Gastroesophageal sphincter (tissue), 4 donors: Measurements from ENCODE around the gene GAGE12E. TPM values are rescaled to one million over a fixed set of nuclear protein-coding genes. Genes with fewer than 3 reads are reported as not detected.
"Not testable (repeated sequence)": the region's sequence is repeated elsewhere in the genome, so short reads cannot be mapped to it uniquely, and the experiment has no call there.

ENCODE experiments used
- ATAC-seq: fragments of 150-250 bp; one replicate; pipeline ENCODE4 v1.9.1; 2016; ENCODE audit warnings: mild to moderate bottlenecking, moderate library complexity
- H3K27ac ChIP-seq, 4 donors: fragments of 200-600 bp; sonication (generic) in 3 of 4; 1 replicate in 3 of 4; 2 replicates in 1 of 4; pipeline ENCODE4 v1.5.1; 2016 to 2019
- H3K27me3 ChIP-seq: fragments of 200-600 bp; sonication (generic); one replicate; pipeline ENCODE4 v1.5.1; 2019
- H3K36me3 ChIP-seq, 2 donors: fragments of 200-600 bp; sonication (generic); one replicate each; pipeline ENCODE4 v1.5.1; 2019; ENCODE audit warnings: control low read depth in 1 of 2
- H3K4me1 ChIP-seq, 3 donors: fragments of 200-600 bp; sonication (generic); 1 replicate in 2 of 3; 2 replicates in 1 of 3; pipeline ENCODE4 v1.5.1; 2016 to 2019; ENCODE audit warnings: control low read depth in 2 of 3
- H3K4me3 ChIP-seq, 2 donors: fragments of 200-600 bp; sonication (generic); one replicate each; pipeline ENCODE4 v1.5.1; 2019; ENCODE audit warnings: mild to moderate bottlenecking in 1 of 2, moderate library complexity in 1 of 2
- H3K9me3 ChIP-seq, 3 donors: fragments of 200-600 bp; sonication (generic); one replicate each; pipeline ENCODE4 v1.5.1; 2017 to 2019; ENCODE audit warnings: control low read depth in 2 of 3
- WGBS, 2 donors: methylation state at CpG; one replicate each; pipeline ENCODE4 v1.1.5; 2018; ENCODE audit warnings: low coverage in 1 of 2; 5-methylcytosine and 5-hydroxymethylcytosine counted together
- total RNA-seq, 4 donors: library from RNA; depleted of rRNA; stranded (reverse); fragments of >200 nt; gene quantifications; one replicate each; pipeline ENCODE4 v1.1.0, GENCODE V29; 2016

GAGE12E gene, protein sequence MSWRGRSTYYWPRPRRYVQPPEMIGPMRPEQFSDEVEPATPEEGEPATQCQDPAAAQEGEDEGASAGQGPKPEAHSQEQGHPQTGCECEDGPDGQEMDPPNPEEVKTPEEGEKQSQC
- total RNA-seq, result not detected

GRCh38 chrX:49550989-49551388, at the start of gene GAGE12E:
Gene GAGE12E (plus strand): TSS chrX:49551289. CDS start chrX:49552444, 1,155 bp downstream.
- not testable (repeated sequence) for H3K27me3 ChIP-seq, H3K27ac ChIP-seq, H3K9me3 ChIP-seq, ATAC-seq, H3K4me3 ChIP-seq, H3K4me1 ChIP-seq, H3K36me3 ChIP-seq
- no CpG with 5 or more reads among the region's 16 CpGs for WGBS, 2 donors

DNA sequence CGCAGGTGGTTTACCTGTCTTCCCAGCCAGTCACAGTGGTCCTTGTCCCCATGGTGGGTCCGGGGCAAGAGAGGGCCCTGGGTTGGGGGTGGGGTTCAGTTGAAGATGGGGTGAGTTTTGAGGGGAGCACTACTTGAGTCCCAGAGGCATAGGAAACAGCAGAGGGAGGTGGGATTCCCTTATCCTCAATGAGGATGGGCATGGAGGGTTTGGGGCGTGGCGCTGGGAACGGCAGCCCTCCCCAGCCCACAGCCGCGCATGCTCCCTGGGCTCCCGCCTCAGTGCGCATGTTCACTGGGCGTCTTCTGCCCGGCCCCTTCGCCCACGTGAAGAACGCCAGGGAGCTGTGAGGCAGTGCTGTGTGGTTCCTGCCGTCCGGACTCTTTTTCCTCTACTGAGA, 19.2 kb upstream of the GAGE12E start, which contains the start of gene GAGE12C:
TSS of gene GAGE12C (plus strand) at position 301 of the 400 bp plus-strand sequence. CDS start 1,155 bp downstream, outside the sequence.
- H3K36me3 ChIP-seq, H3K27ac ChIP-seq, H3K4me1 ChIP-seq, ATAC-seq, H3K27me3 ChIP-seq, H3K4me3 ChIP-seq, H3K9me3 ChIP-seq: not testable (repeated sequence)
- whole genome bisulfite sequencing, 2 donors, result no CpG with 5 or more reads among the region's 16 CpGs

DNA sequence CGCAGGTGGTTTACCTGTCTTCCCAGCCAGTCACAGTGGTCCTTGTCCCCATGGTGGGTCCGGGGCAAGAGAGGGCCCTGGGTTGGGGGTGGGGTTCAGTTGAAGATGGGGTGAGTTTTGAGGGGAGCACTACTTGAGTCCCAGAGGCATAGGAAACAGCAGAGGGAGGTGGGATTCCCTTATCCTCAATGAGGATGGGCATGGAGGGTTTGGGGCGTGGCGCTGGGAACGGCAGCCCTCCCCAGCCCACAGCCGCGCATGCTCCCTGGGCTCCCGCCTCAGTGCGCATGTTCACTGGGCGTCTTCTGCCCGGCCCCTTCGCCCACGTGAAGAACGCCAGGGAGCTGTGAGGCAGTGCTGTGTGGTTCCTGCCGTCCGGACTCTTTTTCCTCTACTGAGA, 9.7 kb upstream of the GAGE12E start, which contains the start of gene GAGE12D:
TSS of gene GAGE12D (plus strand) at position 301 of the 400 bp plus-strand sequence. CDS start 1,155 bp downstream, outside the sequence.
- WGBS, 2 donors, result no CpG with 5 or more reads among the region's 16 CpGs
- not testable (repeated sequence) for H3K4me1 ChIP-seq, H3K36me3 ChIP-seq, ATAC-seq, H3K27me3 ChIP-seq, H3K9me3 ChIP-seq, H3K4me3 ChIP-seq, H3K27ac ChIP-seq

GRCh38 chrX:49560542-49560941, 9.5 kb downstream of the GAGE12E start, which contains the start of gene GAGE12F:
Gene GAGE12F (plus strand): TSS chrX:49560842. CDS start chrX:49561997, 1,155 bp downstream.
- not testable (repeated sequence) for H3K9me3 ChIP-seq, H3K27me3 ChIP-seq, H3K4me1 ChIP-seq, ATAC-seq, H3K4me3 ChIP-seq, H3K27ac ChIP-seq, H3K36me3 ChIP-seq
- WGBS, 2 donors, result no CpG with 5 or more reads among the region's 16 CpGs

GRCh38 chrX:49568728-49569127, 17.6 kb downstream of the GAGE12E start:
- H3K4me3 ChIP-seq, H3K4me1 ChIP-seq, ATAC-seq, H3K9me3 ChIP-seq, H3K27me3 ChIP-seq, H3K36me3 ChIP-seq, H3K27ac ChIP-seq: not testable (repeated sequence)
- no CpG with 5 or more reads among the region's 11 CpGs for WGBS, 2 donors

DNA sequence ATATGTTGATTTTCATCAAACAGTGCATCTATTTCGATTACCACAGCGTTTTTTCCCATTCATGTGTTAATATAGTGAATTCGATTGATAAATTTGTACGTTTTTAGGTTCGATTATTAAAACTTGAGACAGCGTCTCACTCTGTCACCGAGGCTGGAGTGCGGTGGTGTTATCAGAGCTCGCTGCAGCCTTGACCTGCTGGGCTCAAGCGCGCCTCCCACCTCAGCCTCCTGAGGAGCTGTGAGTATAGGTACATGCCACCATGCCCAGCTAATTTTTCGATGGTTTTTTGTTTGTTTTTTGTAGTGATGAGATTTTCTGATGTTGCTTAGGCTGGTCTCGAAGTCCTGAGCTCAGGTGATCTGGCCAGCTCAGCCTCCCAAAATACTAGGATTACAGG, 18.1 kb downstream of the GAGE12E start:
- H3K4me3 ChIP-seq, H3K36me3 ChIP-seq, H3K27me3 ChIP-seq, H3K4me1 ChIP-seq, H3K27ac ChIP-seq, H3K9me3 ChIP-seq, ATAC-seq: not testable (repeated sequence)
- whole genome bisulfite sequencing, 2 donors, result 100% methylated on average over 4 of the region's 13 CpGs; no CpG with 5 or more reads in 1 of the 2 donors

DNA sequence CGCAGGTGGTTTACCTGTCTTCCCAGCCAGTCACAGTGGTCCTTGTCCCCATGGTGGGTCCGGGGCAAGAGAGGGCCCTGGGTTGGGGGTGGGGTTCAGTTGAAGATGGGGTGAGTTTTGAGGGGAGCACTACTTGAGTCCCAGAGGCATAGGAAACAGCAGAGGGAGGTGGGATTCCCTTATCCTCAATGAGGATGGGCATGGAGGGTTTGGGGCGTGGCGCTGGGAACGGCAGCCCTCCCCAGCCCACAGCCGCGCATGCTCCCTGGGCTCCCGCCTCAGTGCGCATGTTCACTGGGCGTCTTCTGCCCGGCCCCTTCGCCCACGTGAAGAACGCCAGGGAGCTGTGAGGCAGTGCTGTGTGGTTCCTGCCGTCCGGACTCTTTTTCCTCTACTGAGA, 19.0 kb downstream of the GAGE12E start, which contains the start of gene GAGE12G:
TSS of gene GAGE12G (plus strand) at position 301 of the 400 bp plus-strand sequence. CDS start 1,155 bp downstream, outside the sequence.
- H3K4me1 ChIP-seq, H3K27me3 ChIP-seq, H3K27ac ChIP-seq, H3K9me3 ChIP-seq, ATAC-seq, H3K4me3 ChIP-seq, H3K36me3 ChIP-seq: not testable (repeated sequence)
- no CpG with 5 or more reads among the region's 16 CpGs for WGBS, 2 donors

DNA sequence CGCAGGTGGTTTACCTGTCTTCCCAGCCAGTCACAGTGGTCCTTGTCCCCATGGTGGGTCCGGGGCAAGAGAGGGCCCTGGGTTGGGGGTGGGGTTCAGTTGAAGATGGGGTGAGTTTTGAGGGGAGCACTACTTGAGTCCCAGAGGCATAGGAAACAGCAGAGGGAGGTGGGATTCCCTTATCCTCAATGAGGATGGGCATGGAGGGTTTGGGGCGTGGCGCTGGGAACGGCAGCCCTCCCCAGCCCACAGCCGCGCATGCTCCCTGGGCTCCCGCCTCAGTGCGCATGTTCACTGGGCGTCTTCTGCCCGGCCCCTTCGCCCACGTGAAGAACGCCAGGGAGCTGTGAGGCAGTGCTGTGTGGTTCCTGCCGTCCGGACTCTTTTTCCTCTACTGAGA, 28.6 kb downstream of the GAGE12E start, which contains the start of gene GAGE12H:
TSS of gene GAGE12H (plus strand) at position 301 of the 400 bp plus-strand sequence. CDS start 1,155 bp downstream, outside the sequence.
- H3K4me3 ChIP-seq, H3K27ac ChIP-seq, H3K36me3 ChIP-seq, ATAC-seq, H3K4me1 ChIP-seq, H3K27me3 ChIP-seq, H3K9me3 ChIP-seq: not testable (repeated sequence)
- WGBS, 2 donors, result no CpG with 5 or more reads among the region's 16 CpGs

- WGBS, 2 donors, result no CpG with 5 or more reads among the region's 16 CpGs
- H3K4me3 ChIP-seq, H3K27ac ChIP-seq, ATAC-seq, H3K36me3 ChIP-seq, H3K9me3 ChIP-seq, H3K27me3 ChIP-seq, H3K4me1 ChIP-seq: not testable (repeated sequence)
These were observed 38.1 kb downstream of the GAGE12E start, which contains the start of gene GAGE2A for GRCh38 chrX:49589196-49589595. Gene GAGE2A (plus strand): TSS chrX:49589496. CDS start chrX:49590651, 1,155 bp downstream.

DNA sequence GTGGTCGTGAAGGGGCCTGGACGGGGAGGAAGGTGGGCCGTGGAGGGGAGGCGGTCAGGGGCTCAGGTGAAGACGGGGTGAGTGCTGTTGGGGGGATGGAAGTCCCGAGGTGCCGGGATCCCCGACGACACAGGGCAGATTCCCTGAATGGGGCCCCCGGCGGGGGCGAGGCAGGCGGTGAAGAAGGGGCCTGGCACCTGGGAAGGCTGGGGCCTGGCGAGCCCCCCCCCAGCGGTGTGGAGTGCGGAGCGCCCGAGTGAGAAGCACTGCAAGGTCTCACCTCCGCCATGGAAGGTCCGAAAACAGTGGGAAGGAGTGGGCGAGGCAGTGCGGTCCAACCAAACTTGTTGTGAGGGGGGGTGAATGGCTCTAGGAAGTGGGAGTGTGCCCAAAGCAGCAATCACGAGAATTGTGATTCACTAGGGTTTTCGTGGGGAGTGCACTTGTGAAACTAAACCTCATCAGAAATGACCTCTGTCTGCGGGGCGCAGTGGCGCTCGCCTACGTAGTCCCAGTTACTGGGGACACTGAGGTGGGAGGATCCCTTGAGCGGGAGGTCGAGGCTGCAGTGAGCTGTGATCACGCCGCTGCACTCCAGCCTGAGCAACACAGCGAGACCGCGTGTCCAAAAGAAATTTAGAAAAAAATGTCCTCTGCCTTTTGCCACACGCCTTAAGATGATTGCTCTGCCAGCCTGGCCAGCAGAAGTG, 38.8 kb downstream of the GAGE12E start:
- not testable (repeated sequence) for H3K27ac ChIP-seq, H3K4me1 ChIP-seq, ATAC-seq, H3K36me3 ChIP-seq, H3K4me3 ChIP-seq, H3K27me3 ChIP-seq, H3K9me3 ChIP-seq
- 84 to 95% methylated on average over 12 to 25 of the region's 37 CpGs for WGBS, 2 donors

DNA sequence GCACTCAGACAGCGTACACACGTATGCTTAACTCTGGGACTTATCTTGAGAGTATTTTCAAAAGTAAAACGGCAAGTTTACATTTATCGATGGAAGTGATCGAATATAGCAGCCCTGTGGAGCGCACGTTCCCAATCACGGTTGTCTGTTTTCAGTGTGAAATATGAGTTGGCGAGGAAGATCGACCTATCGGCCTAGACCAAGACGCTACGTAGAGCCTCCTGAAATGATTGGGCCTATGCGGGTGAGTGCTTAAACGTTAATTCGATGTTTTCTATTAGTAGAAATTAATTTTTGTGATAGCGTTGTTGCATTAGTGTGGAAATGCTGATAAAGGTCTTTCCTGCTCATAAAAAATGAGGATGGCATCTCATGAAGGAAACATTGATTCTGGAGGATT, 39.4 kb downstream of the GAGE12E start:
- H3K27ac ChIP-seq, H3K36me3 ChIP-seq, ATAC-seq, H3K4me1 ChIP-seq, H3K27me3 ChIP-seq, H3K4me3 ChIP-seq, H3K9me3 ChIP-seq: not testable (repeated sequence)
- 89% methylated on average over 13 to 14 of the region's 17 CpGs for WGBS, 2 donors

DNA sequence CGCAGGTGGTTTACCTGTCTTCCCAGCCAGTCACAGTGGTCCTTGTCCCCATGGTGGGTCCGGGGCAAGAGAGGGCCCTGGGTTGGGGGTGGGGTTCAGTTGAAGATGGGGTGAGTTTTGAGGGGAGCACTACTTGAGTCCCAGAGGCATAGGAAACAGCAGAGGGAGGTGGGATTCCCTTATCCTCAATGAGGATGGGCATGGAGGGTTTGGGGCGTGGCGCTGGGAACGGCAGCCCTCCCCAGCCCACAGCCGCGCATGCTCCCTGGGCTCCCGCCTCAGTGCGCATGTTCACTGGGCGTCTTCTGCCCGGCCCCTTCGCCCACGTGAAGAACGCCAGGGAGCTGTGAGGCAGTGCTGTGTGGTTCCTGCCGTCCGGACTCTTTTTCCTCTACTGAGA, 47.6 kb downstream of the GAGE12E start, which contains the start of gene GAGE1:
TSS of gene GAGE1 (plus strand) at position 301 of the 400 bp plus-strand sequence. CDS start 1,155 bp downstream, outside the sequence.
- not testable (repeated sequence) for ATAC-seq, H3K9me3 ChIP-seq, H3K4me1 ChIP-seq, H3K4me3 ChIP-seq, H3K27ac ChIP-seq, H3K36me3 ChIP-seq, H3K27me3 ChIP-seq
- WGBS, 2 donors, result no CpG with 5 or more reads among the region's 16 CpGs
